SHP77 (cell line): Measurements from ENCODE around the gene TMEM51.

Experiments
- DNase-seq, 2 experiments: peaks; one replicate each; lab custom pipeline; 2025; lab: John Stamatoyannopoulos, UW

The TMEM51 gene

DNA sequence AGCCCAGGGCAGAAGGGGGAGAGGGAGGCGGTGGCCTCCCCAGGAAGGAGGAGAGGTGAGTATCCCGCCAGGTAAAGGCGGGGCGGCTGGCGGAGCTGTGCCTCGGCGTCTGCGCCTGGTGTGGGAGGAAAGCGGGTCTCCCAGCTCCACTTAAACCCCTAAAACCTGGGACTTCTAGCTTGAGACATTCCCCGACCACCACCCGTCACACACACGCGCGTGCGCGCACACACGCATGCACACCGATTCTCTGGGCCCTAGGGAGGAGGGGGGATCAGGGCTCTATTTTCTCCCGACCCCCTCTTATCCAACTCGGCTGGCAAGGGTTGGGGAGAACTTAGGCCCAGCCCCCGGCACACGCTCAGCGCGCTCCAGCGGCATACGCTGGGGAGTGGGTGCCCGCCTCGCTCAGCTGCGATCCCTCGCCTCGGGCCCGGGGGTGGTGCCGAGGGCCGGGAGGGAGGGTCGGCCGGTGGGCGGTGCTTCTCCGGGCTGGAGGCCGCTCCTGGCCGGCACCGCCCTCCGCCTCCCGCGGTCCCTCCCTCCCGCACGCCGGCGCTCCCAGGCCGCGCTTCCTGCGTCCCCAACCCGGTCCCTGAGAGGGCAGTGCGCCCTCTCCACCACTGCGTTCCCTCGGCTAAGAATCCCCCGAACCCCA is at the start of gene TMEM51:
Gene TMEM51, plus strand, starts transcription at position 564 of the 658 bp plus-strand sequence. CDS start 61,341 bp downstream, outside the sequence.
- DNase-seq, result peak; percentile 36 to 52

DNA sequence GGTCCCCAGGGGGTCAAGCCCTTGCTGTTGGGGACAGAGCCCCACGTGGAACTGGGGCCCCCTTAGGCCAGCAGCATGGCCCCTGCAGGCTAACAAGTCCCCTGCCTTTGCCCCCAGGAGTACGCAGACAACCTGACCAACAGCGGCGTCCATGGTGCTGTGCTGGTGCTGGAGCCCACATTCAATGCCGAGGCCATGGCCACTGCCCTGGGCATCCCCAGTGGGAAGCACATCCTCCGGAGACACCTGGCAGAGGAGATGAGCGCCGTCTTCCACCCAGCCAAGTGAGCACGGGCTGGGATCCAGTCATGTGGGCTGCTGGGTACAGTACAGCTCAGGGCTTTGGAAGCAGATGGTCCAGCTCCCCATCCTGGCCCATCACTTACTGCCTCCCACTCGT is 49.6 kb upstream of the TMEM51 start:
- no peak for DNase-seq

GRCh38 chr1:15104768-15105167 is 48.8 kb upstream of the TMEM51 start:
- DNase-seq, result no peak

DNA sequence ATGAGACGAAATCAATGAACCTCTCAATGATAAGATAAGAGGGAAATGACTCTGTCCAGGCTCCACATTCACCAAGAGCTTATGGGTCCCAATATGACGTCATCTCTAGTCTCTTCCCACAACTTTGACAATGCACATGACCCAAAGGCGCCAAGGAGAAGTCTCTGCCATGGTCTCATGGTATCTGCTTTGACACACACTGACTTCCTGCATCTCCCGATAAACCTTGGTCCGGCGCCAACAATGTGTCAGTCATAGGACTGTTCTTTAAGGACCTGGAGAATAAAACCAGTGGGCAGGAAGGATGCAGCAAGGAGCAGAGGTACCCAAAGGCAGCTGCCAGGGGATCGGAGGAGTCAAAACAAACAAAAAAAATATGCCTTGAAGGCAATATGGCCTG is 46.9 kb upstream of the TMEM51 start:
- DNase-seq, result no peak

GRCh38 chr1:15107058-15107687 is 46.4 kb upstream of the TMEM51 start:
- DNase-seq, result no peak

DNA sequence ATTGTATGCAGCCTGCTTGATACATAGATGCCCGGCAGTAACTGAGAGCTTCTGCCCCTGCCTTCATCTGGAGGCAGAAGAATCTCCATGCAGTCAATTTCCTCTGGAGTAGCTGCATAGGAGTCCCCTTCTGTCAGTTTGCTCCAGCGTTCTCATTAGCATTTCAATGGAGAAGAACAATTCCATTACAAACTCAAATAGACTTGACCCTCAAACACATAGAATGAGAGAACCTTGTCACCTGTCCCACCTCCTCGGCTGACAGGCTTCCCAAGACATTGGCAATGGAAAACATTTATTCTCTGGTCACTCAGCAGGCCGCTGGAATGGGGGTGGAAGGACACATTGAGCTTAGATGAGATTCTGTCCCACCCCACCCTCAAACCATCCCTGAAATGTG is 45.6 kb upstream of the TMEM51 start:
- DNase-seq, result no peak

- DNase-seq, result no peak
These were observed 43.2 kb upstream of the TMEM51 start for GRCh38 chr1:15110128-15110866.

DNA sequence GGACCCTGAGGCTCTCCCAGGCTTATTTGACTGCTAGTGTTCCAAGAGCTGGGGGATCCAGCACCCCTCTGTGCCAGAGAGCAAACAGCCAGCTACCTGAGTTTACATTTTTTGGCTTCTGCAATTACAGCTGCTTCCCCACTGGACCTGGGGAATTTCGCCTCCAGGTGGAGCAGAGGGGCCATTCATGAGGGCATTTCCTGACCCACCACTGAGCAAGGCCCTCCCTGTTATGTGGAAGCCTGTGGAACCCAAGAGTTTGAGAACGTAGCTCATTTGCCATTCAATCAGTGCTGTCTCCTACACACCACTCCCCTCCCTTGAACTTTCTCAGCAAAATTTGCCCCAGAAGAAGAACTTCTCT is 42.7 kb upstream of the TMEM51 start:
- DNase-seq, result no peak

DNA sequence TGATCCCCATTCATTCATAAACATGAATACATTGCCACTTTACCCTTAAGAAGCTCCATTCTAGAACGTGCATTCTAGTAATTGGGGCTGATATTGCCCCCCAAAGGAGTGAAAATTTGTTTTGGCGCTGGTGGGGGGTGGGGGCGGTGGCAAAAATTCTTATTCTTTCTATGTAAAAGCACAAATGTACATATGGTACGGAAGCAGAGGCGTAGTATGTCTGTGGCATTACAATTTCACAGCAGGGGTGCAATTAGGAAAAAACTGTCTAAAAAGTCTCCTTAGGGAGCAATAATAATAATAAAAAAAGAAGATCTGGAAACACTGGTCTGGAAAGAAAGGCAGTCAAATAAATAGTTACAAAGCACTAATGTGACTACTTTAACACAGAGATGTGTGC is 40.4 kb upstream of the TMEM51 start:
- no peak for DNase-seq

GRCh38 chr1:15114884-15115283 is 38.7 kb upstream of the TMEM51 start:
- no peak for DNase-seq

DNA sequence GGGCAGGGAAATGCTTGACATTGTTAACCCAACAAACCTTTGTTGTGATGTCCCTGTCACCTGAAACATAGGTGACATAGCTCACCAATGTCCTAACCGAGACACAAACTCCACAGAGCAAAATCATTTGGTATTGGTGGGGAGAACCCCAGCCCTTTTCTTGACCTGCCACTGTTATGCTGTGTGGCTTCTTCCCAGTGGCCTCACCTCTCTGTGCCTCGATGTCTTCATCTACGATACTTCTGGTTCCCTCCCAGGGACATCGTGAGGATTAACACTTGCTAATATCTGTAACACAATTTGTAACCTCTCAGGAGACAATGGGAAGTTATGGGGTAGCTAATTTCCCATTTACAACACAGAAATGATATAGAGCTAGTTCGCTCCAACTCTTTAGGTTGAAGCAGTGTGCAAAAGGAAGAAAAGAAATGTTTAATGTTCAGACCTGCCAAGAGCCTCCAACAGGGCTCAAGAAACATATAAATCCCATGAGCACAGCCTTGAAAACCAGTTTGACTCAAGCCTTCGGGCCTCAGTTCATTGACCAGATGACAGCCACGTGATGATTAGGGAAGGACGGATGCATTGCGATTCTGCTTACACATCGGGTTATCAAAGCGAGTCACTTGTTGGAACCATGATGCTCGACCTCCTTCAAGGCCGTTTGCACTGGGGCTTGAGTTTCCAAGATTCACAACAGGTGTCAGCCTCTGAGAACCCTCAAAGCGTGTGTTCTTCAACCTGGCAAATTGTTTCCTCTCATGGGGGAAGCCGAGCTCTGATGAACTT is 37.8 kb upstream of the TMEM51 start:
- no peak for DNase-seq

DNA sequence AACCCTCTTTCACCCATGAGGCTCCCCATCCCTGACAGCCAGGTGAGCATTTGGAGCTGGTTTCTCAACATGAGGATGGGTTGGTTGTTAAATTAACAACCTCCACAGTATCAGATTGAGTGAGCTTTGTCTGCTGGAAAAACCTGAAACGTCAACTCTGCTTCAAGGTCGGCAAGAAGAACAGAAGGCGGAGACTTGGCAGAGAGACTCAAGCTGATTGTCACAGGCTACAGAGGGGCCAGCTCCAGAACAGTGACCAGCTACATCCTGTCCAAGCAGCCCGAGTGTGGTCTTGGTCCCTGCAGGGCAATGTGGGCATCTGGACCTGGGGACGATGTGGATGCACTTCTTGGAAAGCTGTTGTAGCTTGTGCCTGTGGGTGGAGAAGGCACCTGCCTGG is 36.6 kb upstream of the TMEM51 start:
- DNase-seq, result no peak

DNA sequence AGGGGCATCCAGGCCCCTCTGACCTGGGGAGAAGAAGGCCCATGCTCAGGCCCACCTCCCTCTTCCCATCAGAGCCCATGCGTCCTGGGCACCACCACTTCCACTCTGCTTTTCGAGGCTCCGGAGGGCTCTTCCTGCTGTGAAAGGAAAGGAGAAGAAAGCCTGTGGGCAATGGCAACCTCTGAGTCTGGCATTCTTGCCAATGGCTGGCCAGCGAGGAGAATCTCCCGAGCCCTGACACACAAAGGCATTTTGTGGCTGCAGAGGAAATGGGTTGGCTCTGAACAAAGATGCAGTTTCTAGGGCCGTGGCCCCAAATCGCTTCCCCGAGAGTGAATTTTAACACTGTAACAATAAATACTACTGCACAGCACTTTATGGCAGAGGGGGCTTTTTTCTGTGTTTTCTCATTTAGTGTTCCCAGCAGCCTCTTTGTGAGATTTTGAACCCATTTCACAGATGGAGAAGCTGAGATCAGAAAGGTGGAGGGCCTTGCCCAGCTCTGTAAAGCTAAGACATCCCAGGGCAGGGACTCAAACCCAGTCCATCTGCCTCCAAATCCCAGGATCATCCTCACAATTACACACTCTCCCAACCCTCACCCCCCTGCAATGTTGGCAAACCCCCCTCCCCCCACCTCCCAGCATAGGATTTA is 35.7 kb upstream of the TMEM51 start:
- DNase-seq, result no peak

DNA sequence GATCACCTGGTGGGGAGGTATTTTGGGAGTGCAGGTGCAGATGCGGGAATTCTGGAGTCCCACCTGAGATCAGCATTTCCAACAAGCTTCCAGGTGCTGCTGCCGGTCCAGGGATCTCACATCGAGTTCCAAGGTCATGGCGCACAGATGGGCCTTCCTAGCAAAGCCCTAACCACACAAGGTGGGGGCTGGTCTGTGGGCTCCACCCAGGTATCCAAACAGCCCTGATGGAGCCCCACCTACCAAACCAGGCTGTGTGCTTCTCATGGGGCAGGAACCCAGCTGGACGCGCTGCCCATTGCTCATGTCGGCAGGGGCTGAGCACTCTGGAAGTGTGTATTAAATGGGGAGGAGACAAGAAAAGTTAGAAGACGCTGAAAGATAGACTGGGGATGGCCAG is 35.0 kb upstream of the TMEM51 start:
- no peak for DNase-seq

DNA sequence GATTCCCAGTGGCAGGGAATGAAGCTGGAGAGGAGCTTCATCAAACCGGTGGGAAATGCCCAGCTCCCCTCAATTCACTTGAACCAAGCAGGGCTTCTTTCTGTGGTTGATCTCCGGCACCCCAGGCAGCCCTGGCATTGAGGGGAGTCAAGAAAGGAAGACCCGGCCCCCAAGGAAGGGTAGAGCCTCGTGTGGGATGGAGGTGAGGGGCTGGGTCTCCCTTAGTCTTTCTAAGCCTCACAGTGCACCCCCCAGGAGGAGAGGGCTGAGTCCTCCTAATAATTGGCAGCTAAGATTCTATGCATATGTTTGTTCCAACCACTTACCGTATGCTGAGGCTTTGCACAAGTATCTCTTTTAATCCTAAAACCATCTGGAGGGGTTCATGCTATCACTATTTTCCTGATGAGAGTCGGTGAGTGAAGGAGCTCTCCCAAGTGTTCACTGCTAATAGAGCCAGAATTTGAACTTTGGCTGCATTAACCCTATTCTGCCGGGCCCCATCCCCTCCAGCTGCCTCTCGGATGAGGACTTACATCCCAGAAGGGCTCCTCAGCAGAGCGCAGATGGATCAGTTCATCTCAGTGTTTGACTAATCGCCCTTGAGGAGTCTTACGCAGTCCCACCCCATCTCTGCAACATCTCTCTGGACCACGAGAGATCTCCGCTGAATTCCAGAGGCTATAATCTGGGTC is 33.1 kb upstream of the TMEM51 start:
- DNase-seq, result no peak

DNA sequence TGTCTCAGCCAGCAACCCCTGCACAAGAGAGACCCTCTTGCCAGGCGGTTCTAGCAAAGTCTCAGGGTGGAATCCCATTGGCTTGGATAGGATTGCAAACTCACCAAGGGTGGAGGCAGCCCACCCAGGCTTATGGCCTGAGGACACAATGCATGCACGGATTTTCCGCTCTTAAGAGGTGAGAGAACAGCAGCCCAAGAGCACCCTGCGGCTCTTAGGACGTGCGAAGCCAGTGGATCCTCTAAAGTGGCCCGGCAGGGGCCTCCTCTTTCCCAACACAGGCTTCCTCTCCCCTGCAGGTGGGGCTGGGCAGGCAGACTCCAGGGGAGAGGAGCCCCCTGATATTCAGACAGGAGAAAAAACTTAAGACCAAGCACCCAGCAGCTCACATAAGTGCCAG is 31.2 kb upstream of the TMEM51 start:
- DNase-seq, result no peak

GRCh38 chr1:15123270-15123669 is 30.3 kb upstream of the TMEM51 start:
- DNase-seq, result no peak

DNA sequence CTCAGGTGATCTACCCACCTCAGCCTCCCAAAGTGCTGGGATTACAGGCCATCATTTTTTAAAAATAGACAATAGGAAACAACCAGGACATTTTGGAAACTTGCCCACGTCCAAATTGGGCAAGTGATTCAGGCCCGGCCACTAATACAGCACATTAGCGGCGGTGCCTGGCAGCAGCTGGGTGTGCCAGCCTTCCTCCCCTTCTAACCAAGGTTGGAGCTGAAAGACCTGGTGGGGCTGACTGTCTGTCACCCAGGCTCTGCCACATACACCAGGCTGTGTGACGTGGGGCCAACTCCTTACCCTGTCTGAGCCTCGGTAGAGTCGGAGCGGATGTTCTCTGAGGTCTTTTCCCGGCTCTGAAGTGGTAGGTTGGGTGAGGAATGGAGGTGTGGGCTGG is 29.6 kb upstream of the TMEM51 start:
- no peak for DNase-seq

DNA sequence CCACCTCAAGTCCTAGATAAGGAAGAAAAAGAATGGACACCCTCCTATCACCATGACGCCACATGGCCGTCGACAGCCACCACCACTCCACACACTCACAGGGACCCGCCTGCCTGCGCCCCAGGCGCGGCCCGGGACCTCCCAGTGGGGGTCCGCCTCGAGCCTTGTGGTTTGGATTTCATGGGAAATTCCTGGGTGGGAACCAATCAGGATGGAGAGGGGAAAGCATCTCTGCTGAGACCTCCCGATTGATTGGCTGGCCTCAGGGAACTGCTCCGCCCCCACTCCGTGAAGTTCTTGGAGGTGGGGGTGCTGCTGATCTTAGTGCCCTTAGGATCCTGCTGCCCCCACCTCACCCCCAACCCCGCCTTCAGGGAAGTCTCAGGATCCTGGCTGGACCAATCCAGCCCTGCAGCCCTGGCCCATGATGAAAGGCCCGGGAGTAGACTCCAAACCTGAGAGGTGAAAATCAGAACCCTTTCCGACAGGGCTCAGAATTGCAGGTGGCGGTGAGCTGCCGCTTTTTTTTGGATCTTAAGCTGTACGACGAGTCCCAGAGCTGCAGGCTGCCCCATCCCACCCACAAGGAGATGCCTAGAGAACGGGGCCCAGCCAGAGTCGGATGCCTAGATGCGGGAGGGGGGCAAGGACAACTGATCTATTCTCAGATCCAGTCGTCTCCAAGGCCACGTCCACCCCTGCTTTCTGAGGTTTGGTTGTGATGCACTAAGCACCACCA is 29.0 kb upstream of the TMEM51 start:
- DNase-seq, result no peak

GRCh38 chr1:15125101-15125745 is 28.3 kb upstream of the TMEM51 start:
- DNase-seq, result no peak
